Islet of Langerhans (tissue), 1 donor: ENCODE data around the gene NR2C1.
"Not testable (repeated sequence)": the region's sequence is repeated elsewhere in the genome, so short reads cannot be mapped to it uniquely, and the experiment has no call there.

Experiments
- FAIRE-seq: peaks from one replicate; lab custom pipeline; 2011; peaks lifted over from hg19 to GRCh38; lab: Jason Lieb, UNC

NR2C1 gene

GRCh38 chr12:95002754-95003153, 70.7 kb downstream of the NR2C1 start:
- no peak for FAIRE-seq

- no peak for FAIRE-seq
Measured at GRCh38 chr12:94998326-94998725, 75.1 kb downstream of the NR2C1 start.

GRCh38 chr12:94997726-94998125, 75.7 kb downstream of the NR2C1 start:
- no peak for FAIRE-seq

GRCh38 chr12:94997061-94997460, 76.4 kb downstream of the NR2C1 start:
- FAIRE-seq, result no peak

GRCh38 chr12:94994312-94994711, 79.1 kb downstream of the NR2C1 start:
- FAIRE-seq, result no peak

- FAIRE-seq, result not testable (repeated sequence)
Measured at GRCh38 chr12:94993855-94994254, 79.6 kb downstream of the NR2C1 start.

- FAIRE-seq, result no peak
Measured at GRCh38 chr12:94990222-94990621, 83.2 kb downstream of the NR2C1 start.

- FAIRE-seq, result no peak
Measured at GRCh38 chr12:94988471-94988870, 84.9 kb downstream of the NR2C1 start.

GRCh38 chr12:94987801-94988200, 85.6 kb downstream of the NR2C1 start:
- no peak for FAIRE-seq

GRCh38 chr12:94987076-94987669, 86.2 kb downstream of the NR2C1 start:
- no peak for FAIRE-seq

- not testable (repeated sequence) for FAIRE-seq
Measured at GRCh38 chr12:94985099-94985498, 88.3 kb downstream of the NR2C1 start.

- no peak for FAIRE-seq
Measured at GRCh38 chr12:94983321-94983720, 90.1 kb downstream of the NR2C1 start.

GRCh38 chr12:94982456-94982855, 91.0 kb downstream of the NR2C1 start:
- no peak for FAIRE-seq

- peak; percentile 76 for FAIRE-seq
Measured at GRCh38 chr12:94980577-94980976, 92.8 kb downstream of the NR2C1 start.

- FAIRE-seq, result no peak
Measured at GRCh38 chr12:94979941-94980340, 93.5 kb downstream of the NR2C1 start.

GRCh38 chr12:94977766-94978468, 95.5 kb downstream of the NR2C1 start:
- FAIRE-seq, result no peak

GRCh38 chr12:94973221-94973620, 100.2 kb downstream of the NR2C1 start:
- FAIRE-seq, result no peak

- FAIRE-seq, result no peak
Measured at GRCh38 chr12:94972795-94973194, 100.6 kb downstream of the NR2C1 start.

GRCh38 chr12:94971923-94972322, 101.5 kb downstream of the NR2C1 start:
- FAIRE-seq, result no peak

- FAIRE-seq, result no peak
Measured at GRCh38 chr12:94970560-94970959, 102.9 kb downstream of the NR2C1 start.
